Upper lobe of right lung (tissue), 1 donor: ENCODE results near the gene GPR107. TPM values are rescaled to one million over a fixed set of nuclear protein-coding genes. Genes with fewer than 3 reads are reported as not detected.

ENCODE experiments used
- ATAC-seq: fragments of 200-7000 bp; cut with Tn5 transposase; one replicate; pipeline ENCODE4 v1.9.1; 2020; ENCODE audit warnings: mild to moderate bottlenecking, moderate library complexity
- DNase-seq: peaks from one replicate; pipeline ENCODE4 v3.0.0-alpha.2; 2020
- H3K27ac ChIP-seq: fragments of 200-600 bp; one replicate; pipeline ENCODE4 v1.8.0; 2022
- H3K27me3 ChIP-seq: fragments of 200-600 bp; one replicate; pipeline ENCODE4 v1.8.0; 2022; ENCODE audit warnings: mild to moderate bottlenecking
- H3K36me3 ChIP-seq: fragments of 200-600 bp; one replicate; pipeline ENCODE4 v1.8.0; 2022
- H3K4me1 ChIP-seq: fragments of 200-600 bp; one replicate; pipeline ENCODE4 v1.8.0; 2022
- H3K4me3 ChIP-seq: fragments of 200-600 bp; one replicate; pipeline ENCODE4 v1.8.0; 2022; ENCODE audit warnings: mild to moderate bottlenecking
- H3K9me3 ChIP-seq: fragments of 200-600 bp; one replicate; pipeline ENCODE4 v1.8.0; 2022
- CTCF ChIP-seq: fragments of 200-600 bp; IDR thresholded peaks from one replicate; pipeline ENCODE4 v1.8.0; 2022; ENCODE audit warnings: antibody characterized with exemption
- intact Hi-C: fragments of 100-400 bp; cut with DNase I; formaldehyde crosslinking; loops from one replicate; pipeline ENCODE4 v1.11.0; 2022
- total RNA-seq: library from RNA; stranded (reverse); fragmentation: NEBNext Ultra II Directional; extraction: Animal tissue kit (Norgen Biotek cat#: 25700); gene quantifications from one replicate; pipeline ENCODE4 v1.2.1, GENCODE V29; 2021
- donor health status: DM: no; HTN: yes; CAD: no; lungs with severe emphysema.

Gene GPR107
- total RNA-seq, 1 donor from 2014 or later = 39.3 TPM

- Histone ChIP-seq H3K27ac (no peak overlapping the region), H3K36me3 (no peaks in the 10 kb centered on the region), H3K27me3 (no peaks in the 10 kb centered on the region), H3K9me3 (no peaks in the 10 kb centered on the region), H3K4me3 (no peak overlapping the region), H3K4me1 (peaks cover 7% of the 10 kb centered on the region)
- intact Hi-C loops = no loop called here
- TF ChIP-seq CTCF = no peak
- DNase-seq (no peak), ATAC-seq (no peak)
Measured at GRCh38 chr9:130175355-130175754, 121.6 kb downstream of the GPR107 start.

GRCh38 chr9:130176760-130177159 lies 123.1 kb downstream of the GPR107 start:
- DNase-seq (no peak), ATAC-seq (no peak)
- no peaks in the 10 kb centered on the region for H3K9me3 ChIP-seq
- H3K4me1 ChIP-seq = peaks cover 7% of the 10 kb centered on the region
- H3K27ac ChIP-seq = no peak overlapping the region
- no peaks in the 10 kb centered on the region for H3K27me3 ChIP-seq
- no peak overlapping the region for H3K4me3 ChIP-seq
- TF ChIP-seq CTCF = no peak
- no peaks in the 10 kb centered on the region for H3K36me3 ChIP-seq
- intact Hi-C loops = no loop called here

GRCh38 chr9:130177898-130178805 lies 124.4 kb downstream of the GPR107 start:
- ATAC-seq (no peak), DNase-seq (no peak)
- Histone ChIP-seq H3K27me3 (no peaks in the 10 kb centered on the region), H3K27ac (no peak overlapping the region), H3K4me1 (peaks cover 5% of the 10 kb centered on the region), H3K9me3 (no peaks in the 10 kb centered on the region), H3K4me3 (no peak overlapping the region), H3K36me3 (no peaks in the 10 kb centered on the region)
- TF ChIP-seq CTCF = no peak
- intact Hi-C loops = no loop called here

GRCh38 chr9:130179331-130179907 lies 125.7 kb downstream of the GPR107 start:
- H3K4me1 ChIP-seq = no peaks in the 10 kb centered on the region
- no peak for TF ChIP-seq CTCF
- H3K27me3 ChIP-seq = no peaks in the 10 kb centered on the region
- ATAC-seq (no peak), DNase-seq (no peak)
- intact Hi-C loops = no loop called here
- no peaks in the 10 kb centered on the region for H3K36me3 ChIP-seq
- H3K27ac ChIP-seq = no peak overlapping the region
- H3K4me3 ChIP-seq = no peak overlapping the region
- H3K9me3 ChIP-seq = no peaks in the 10 kb centered on the region

GRCh38 chr9:130180516-130180915 lies 126.8 kb downstream of the GPR107 start:
- Histone ChIP-seq H3K9me3 (no peaks in the 10 kb centered on the region), H3K4me1 (no peaks in the 10 kb centered on the region), H3K4me3 (no peak overlapping the region), H3K36me3 (no peaks in the 10 kb centered on the region), H3K27me3 (no peaks in the 10 kb centered on the region), H3K27ac (no peak overlapping the region)
- ATAC-seq = no peak
- intact Hi-C loops = no loop called here
- no peak for TF ChIP-seq CTCF
- no peak for DNase-seq
